GM12878 (cell line): ENCODE data around the gene TMUB2. TPM values are rescaled to one million over a fixed set of nuclear protein-coding genes. Genes with fewer than 3 reads are reported as not detected.

Source experiments
- CBX3 ChIP-seq: fragments of 200-600 bp; sonication (generic); IDR thresholded peaks from 2 replicates; pipeline ENCODE4 v1.6.1; 2016; ENCODE audit warnings: low read depth, borderline replicate concordance
- CHD4 ChIP-seq: fragments of 200-600 bp; sonication (generic); IDR thresholded peaks from 2 replicates; pipeline ENCODE4 v1.6.1; 2016; ENCODE audit warnings: mild to moderate bottlenecking
- CTCF ChIP-seq, 3 experiments: IDR thresholded peaks in 2 of 3; conservative IDR thresholded peaks in 1 of 3; 2 replicates each; pipeline ENCODE4 v1.5.1; 2011; ENCODE audit warnings: low read depth in 3 of 3, low read length in 3 of 3, mild to moderate bottlenecking in 3 of 3, control low read depth in 2 of 3, moderate library complexity in 2 of 3, inconsistent platforms in 1 of 3, mixed read lengths in 1 of 3; ENCODE audit not compliant: control insufficient read depth in 2 of 3, insufficient read depth in 1 of 3; ENCODE audit errors: extremely low read depth in 1 of 3
- EGR1 ChIP-seq, 2 experiments: IDR thresholded peaks; 1 replicate in 1 of 2; 2 replicates in 1 of 2; pipeline ENCODE4 v1.6.1; 2011 to 2012; ENCODE audit warnings: low read depth in 2 of 2, low read length in 2 of 2, borderline replicate concordance in 1 of 2, mild to moderate bottlenecking in 1 of 2, moderate library complexity in 1 of 2
- LARP7 ChIP-seq: fragments of 450-650 bp; IDR thresholded peaks from 2 replicates; pipeline ENCODE4 v1.6.1; 2017; ENCODE audit warnings: mild to moderate bottlenecking
- MEF2A ChIP-seq: IDR thresholded peaks from 2 replicates; pipeline ENCODE4 v1.6.1; 2011; ENCODE audit warnings: low read depth, mild to moderate bottlenecking, low read length, moderate library complexity; ENCODE audit not compliant: insufficient read depth
- PKNOX1 ChIP-seq: fragments of 450-650 bp; IDR thresholded peaks from 2 replicates; pipeline ENCODE4 v1.6.1; 2016; ENCODE audit warnings: mild to moderate bottlenecking
- PML ChIP-seq: IDR thresholded peaks from 2 replicates; pipeline ENCODE4 v1.6.1; 2012; ENCODE audit warnings: low read length, inconsistent platforms
- POLR2AphosphoS5 ChIP-seq: IDR thresholded peaks from 2 replicates; pipeline ENCODE4 v1.6.1; 2011; ENCODE audit warnings: mild to moderate bottlenecking, low read length, inconsistent platforms
- RAD21 ChIP-seq: IDR thresholded peaks from 2 replicates; pipeline ENCODE4 v1.6.1; 2011; ENCODE audit warnings: mild to moderate bottlenecking, low read depth, low read length, moderate library complexity; ENCODE audit not compliant: insufficient read depth
- RELA ChIP-seq: fragments of 450-650 bp; IDR thresholded peaks from 2 replicates; pipeline ENCODE4 v1.8.0; 2014; ENCODE audit warnings: borderline replicate concordance; ENCODE audit not compliant: partially characterized antibody
- RUNX3 ChIP-seq: IDR thresholded peaks from 2 replicates; pipeline ENCODE4 v1.6.1; 2012; ENCODE audit warnings: low read length, inconsistent platforms
- SRF ChIP-seq, 2 experiments: IDR thresholded peaks; 2 replicates each; pipeline ENCODE4 v1.6.1; 2011; ENCODE audit warnings: low read depth in 2 of 2, low read length in 2 of 2, mild to moderate bottlenecking in 1 of 2, moderate library complexity in 1 of 2
- YY1 ChIP-seq: IDR thresholded peaks from 2 replicates; pipeline ENCODE4 v1.6.1; 2011; ENCODE audit warnings: low read depth, mild to moderate bottlenecking, low read length
- polyA plus RNA-seq, 11 experiments: library from polyadenylated mRNA; depleted of rRNA in 4 of 11; unstranded in 6 of 11; stranded (reverse) in 5 of 11; fragments of >200 nt; fragmentation: Nextera tagmentation in 4 of 11; fragmentation: Illumina TruSeq in 1 of 11; extraction: Ambion mirVana in 4 of 11; extraction: Trizol in 1 of 11; gene quantifications; 1 replicate in 1 of 11; 2 replicates in 10 of 11; pipeline versions ENCODE4 v1.2.1 to v1.2.3, GENCODE V29; 2011 to 2016; ENCODE audit warnings: inconsistent platforms in 2 of 11, missing spikeins in 2 of 11, low read depth in 1 of 11
- total RNA-seq, 4 experiments: library from RNA; depleted of rRNA in 3 of 4; stranded (reverse); fragments of >200 nt in 3 of 4; fragmentation: Illumina TruSeq in 1 of 4; extraction: Trizol in 1 of 4; gene quantifications; 2 replicates each; pipeline versions ENCODE4 v1.2.1 to v1.2.3, GENCODE V29; 2013 to 2021

The TMUB2 gene
- total and polyA plus RNA-seq, 10 of the 15 experiments (the other 5 are each of a cell fraction or from before 2014, with no cell fraction given) = 4.3 to 34.0 (median 20.0) TPM

- TF ChIP-seq SRF (IDR thresholded peaks at IDR 0.05; ENCODE audit: low read depth in 2 of 2, low read length in 2 of 2) = no peak
- TF ChIP-seq PKNOX1 = peak; percentile 63; the same call in 1 of the 2 replicates
- TF ChIP-seq YY1 = peak; percentile 25; the same call in 1 of the 2 replicates
- TF ChIP-seq CHD4 = no peak
- no peak for TF ChIP-seq CBX3
- TF ChIP-seq EGR1 (IDR thresholded peaks at IDR 0.05; ENCODE audit: borderline replicate concordance in 1 of 2, low read depth in 2 of 2, low read length in 2 of 2) = peak in 1 of 2 experiments; percentile 8; a peak in 1 of 3 replicates
- TF ChIP-seq CTCF (IDR thresholded peaks at IDR 0.05 in 2 of 3, conservative IDR thresholded peaks at IDR 0.05 in 1 of 3; ENCODE audit: control insufficient read depth in 2 of 3, extremely low read depth in 1 of 3, insufficient read depth in 1 of 3, low read depth in 3 of 3, low read length in 3 of 3) = peak in 1 of 3 experiments; percentile 28; a peak in 2 of 6 replicates
- TF ChIP-seq PML = 0 out of 2 replicates have a peak, but pooled peaks have one; percentile 43
- TF ChIP-seq LARP7 = peak; percentile 44; the same call in 1 of the 2 replicates
- TF ChIP-seq POLR2AphosphoS5 = peak; percentile 71
- no peak for TF ChIP-seq MEF2A
- TF ChIP-seq RAD21 = peak; percentile 41; the same call in 1 of the 2 replicates
- no peak for TF ChIP-seq RELA
- TF ChIP-seq RUNX3 = 0 out of 2 replicates have a peak, but pooled peaks have one; percentile 19
- TF ChIP-seq, all 136 proteins: peak for 14
Observed at GRCh38 chr17:44197980-44198720, 11.4 kb downstream of the TMUB2 start (continued).
